AG04450 (cell line): ENCODE measurements around the gene NOC4L. TPM values are rescaled to one million over a fixed set of nuclear protein-coding genes. Genes with fewer than 3 reads are reported as not detected.
"Not testable (repeated sequence)": the region's sequence is repeated elsewhere in the genome, so short reads cannot be mapped to it uniquely, and the experiment has no call there.

Source experiments
- CTCF ChIA-PET: fragments of 300-600, 350-600 bp; formaldehyde crosslinking; extraction: SDS; loops from one replicate; lab custom pipeline; 2022; ENCODE audit warnings: antibody characterized with exemption, inconsistent platforms; lab: Charles Lee
- POLR2A ChIA-PET: fragments of 350-600 bp; formaldehyde crosslinking; extraction: SDS; loops from one replicate; lab custom pipeline; 2021; ENCODE audit warnings: antibody characterized with exemption, inconsistent platforms; lab: Yijun Ruan, JAX
- DNase-seq: peaks from one replicate; pipeline ENCODE4 v3.0.0-alpha.2; 2011; ENCODE audit warnings: low read depth, low spot score
- H3K27ac ChIP-seq: one replicate; pipeline ENCODE4 v1.5.1; 2012; ENCODE audit warnings: low read depth, low read length, control low read depth
- H3K27me3 ChIP-seq: one replicate; pipeline ENCODE4 v1.6.0; 2012; ENCODE audit warnings: low read length; ENCODE audit not compliant: control insufficient read depth, insufficient read depth
- H3K4me3 ChIP-seq: 2 replicates; pipeline ENCODE4 v1.5.1; 2011; ENCODE audit warnings: mild to moderate bottlenecking, low read depth, low read length, control low read depth
- H3K9me3 ChIP-seq: 2 replicates; pipeline ENCODE4 v1.5.1; 2012; ENCODE audit warnings: low read length; ENCODE audit not compliant: control insufficient read depth, insufficient read depth
- polyA plus RNA-seq: library from polyadenylated mRNA; depleted of rRNA; stranded (reverse); fragments of >200 nt; gene quantifications from 2 replicates; pipeline ENCODE4 v1.2.3, GENCODE V29; 2011
- TF ChIP-seq, protein P1 (sequence below): IDR thresholded peaks from 2 replicates; pipeline ENCODE4 v1.5.1; 2011; ENCODE audit warnings: low read depth, low read length, control low read depth, inconsistent platforms

The NOC4L gene
- polyA plus RNA-seq, 1 experiment = 2.9 TPM

DNA sequence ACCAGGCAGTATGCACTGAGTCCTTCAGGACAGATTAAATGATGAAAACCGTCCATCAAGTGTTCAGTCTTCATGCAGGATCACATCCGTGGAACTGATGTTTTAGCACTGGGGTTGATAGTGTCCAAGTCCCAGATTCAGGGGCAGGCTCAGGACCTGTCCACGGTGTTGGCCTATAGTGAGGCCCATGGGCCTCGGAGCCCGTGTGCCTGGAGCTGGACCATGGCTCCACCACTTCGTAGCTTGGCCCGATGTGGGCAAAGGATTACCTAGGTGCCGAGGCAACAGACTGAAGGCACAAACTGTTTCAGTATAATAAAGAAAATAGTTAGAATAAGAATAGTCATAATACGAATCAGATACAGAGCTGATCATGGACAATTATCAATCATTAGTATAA, 42.0 kb upstream of the NOC4L start:
- DNase-seq = no peak
- TF ChIP-seq, protein P1, sequence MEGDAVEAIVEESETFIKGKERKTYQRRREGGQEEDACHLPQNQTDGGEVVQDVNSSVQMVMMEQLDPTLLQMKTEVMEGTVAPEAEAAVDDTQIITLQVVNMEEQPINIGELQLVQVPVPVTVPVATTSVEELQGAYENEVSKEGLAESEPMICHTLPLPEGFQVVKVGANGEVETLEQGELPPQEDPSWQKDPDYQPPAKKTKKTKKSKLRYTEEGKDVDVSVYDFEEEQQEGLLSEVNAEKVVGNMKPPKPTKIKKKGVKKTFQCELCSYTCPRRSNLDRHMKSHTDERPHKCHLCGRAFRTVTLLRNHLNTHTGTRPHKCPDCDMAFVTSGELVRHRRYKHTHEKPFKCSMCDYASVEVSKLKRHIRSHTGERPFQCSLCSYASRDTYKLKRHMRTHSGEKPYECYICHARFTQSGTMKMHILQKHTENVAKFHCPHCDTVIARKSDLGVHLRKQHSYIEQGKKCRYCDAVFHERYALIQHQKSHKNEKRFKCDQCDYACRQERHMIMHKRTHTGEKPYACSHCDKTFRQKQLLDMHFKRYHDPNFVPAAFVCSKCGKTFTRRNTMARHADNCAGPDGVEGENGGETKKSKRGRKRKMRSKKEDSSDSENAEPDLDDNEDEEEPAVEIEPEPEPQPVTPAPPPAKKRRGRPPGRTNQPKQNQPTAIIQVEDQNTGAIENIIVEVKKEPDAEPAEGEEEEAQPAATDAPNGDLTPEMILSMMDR = no peak
- H3K9me3 ChIP-seq = no peaks in the 10 kb centered on the region
- H3K27ac ChIP-seq = no peak overlapping the region
- no peaks in the 10 kb centered on the region for H3K27me3 ChIP-seq
- H3K4me3 ChIP-seq = no peak overlapping the region
- ChIA-PET POLR2A (no interaction called here), CTCF (no interaction called here)

DNA sequence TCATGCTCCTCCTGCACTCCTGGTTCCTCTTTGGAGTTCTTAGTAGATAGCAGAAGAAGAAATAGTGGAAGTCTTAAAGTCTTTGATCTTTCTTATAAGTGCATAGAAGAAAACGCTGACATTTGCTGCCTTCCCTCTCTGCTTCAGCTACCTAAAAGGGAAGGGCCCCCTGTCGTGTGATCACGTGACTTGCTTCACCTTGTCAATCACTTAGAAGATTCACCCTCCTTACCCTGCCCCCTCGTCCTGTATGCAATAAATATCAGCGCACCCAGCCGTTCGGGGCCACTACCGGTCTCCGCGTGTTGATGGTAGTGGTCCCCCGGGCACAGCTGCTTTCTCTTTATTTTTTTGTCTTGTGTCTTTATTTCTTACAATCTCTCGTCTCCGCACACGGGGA, 41.2 kb upstream of the NOC4L start:
- CTCF ChIA-PET = not testable (repeated sequence)

DNA sequence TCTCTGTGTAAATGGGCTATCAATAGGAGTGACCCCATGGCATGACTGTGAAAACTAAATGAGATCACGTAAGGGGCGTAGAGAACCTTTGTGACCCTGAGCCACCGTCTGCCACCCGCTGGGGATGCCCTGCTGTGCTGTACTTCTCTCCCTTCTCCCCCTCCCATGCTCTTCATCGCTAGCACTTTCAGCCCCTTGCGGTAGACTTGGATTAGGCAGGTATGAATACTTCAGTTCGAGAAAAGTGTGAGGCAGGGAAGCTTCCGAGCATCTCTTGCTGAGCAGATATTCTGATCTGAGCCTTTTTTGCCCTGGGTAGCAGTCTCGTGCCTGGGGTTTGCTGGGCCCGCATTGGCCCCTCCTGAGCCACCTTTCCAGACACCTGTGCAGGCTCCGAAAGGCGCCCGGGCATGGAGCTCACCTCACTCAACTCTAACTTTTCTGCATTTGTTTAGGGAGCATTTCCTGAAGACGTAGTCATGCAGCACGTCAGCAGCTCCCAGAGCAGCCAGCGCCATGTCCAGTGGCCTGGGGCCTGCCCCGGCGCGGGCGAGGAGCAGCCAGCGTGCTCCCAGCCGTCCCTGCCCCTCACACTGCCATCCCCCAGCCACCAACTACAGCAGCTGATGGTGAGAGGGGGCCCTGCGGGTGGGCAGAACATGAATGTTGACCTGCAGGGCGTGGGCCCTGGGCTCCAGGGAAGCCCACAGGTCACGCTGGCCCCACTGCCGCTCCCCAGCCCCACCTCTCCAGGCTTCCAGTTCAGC, 40.5 kb upstream of the NOC4L start:
- ChIA-PET CTCF (no interaction called here), POLR2A (no interaction called here)
- H3K27me3 ChIP-seq = no peaks in the 10 kb centered on the region
- H3K27ac ChIP-seq = no peak overlapping the region
- H3K9me3 ChIP-seq = no peaks in the 10 kb centered on the region
- TF ChIP-seq, protein P1 = no peak
- no peak for DNase-seq
- no peak overlapping the region for H3K4me3 ChIP-seq

More for the DNA sequence above, 41.2 kb upstream of the NOC4L start:
- POLR2A ChIA-PET, H3K27ac ChIP-seq, DNase-seq, H3K4me3 ChIP-seq, H3K27me3 ChIP-seq, H3K9me3 ChIP-seq: not testable (repeated sequence)

DNA sequence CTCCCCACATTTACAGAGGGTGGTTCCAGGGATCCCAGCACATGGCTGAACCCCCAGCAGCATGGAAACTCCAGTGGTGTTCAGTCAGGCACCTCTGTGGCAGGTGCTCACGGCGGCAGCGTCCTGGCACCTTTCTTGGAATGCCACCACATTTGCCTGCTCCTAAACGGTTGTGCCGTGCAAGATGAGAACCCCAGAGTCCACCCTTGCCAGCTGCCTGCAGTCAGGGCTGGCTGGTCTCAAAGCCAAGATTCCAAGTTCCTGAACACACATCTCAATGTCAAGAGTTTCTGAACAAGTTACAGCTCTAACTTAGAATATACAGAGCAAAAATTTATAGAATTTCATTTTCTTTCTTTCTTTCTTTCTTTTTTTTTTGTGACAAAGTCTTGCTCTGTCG, 38.8 kb upstream of the NOC4L start:
- TF ChIP-seq, protein P1 = no peak
- H3K9me3 ChIP-seq = no peaks in the 10 kb centered on the region
- no peak overlapping the region for H3K27ac ChIP-seq
- POLR2A ChIA-PET = no interaction called here
- H3K27me3 ChIP-seq = no peaks in the 10 kb centered on the region
- CTCF ChIA-PET = no interaction called here
- H3K4me3 ChIP-seq = no peak overlapping the region
- DNase-seq = no peak

DNA sequence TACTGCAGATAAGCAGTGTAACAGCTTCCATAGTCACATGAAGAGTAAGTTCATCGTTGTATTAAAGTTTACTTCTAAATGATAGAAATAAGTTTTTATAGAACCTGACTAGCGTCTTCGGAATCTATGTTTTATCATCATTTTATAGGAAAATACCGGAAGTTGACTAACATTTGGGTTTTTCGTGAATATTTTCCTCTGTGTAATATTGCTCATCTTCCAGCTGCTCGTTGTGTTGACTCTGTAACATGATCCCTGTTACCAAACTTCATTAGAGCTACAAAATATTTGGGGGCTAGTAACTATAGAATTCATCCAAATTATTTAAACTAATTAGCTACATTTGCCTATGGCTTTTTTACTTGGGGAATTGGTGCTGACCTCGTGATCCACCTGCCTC, 37.3 kb upstream of the NOC4L start:
- H3K4me3 ChIP-seq = no peak overlapping the region
- CTCF ChIA-PET = interaction anchor here (0.6 kb wide), 1 partner anchor 54 kb away, joined by 4 read pairs; no protein-coding TSS in a partner anchor
- TF ChIP-seq, protein P1 = no peak
- H3K9me3 ChIP-seq = no peaks in the 10 kb centered on the region
- DNase-seq = no peak
- no peaks in the 10 kb centered on the region for H3K27me3 ChIP-seq
- POLR2A ChIA-PET = interaction anchor here (1.0 kb wide), 1 partner anchor 61 kb away, joined by 4 read pairs; no protein-coding TSS in a partner anchor
- H3K27ac ChIP-seq = no peak overlapping the region
